GM23338 (cell line): ENCODE results near the gene PTPN6. TPM values are rescaled to one million over a fixed set of nuclear protein-coding genes. Genes with fewer than 3 reads are reported as not detected.

Experiments used
- ATAC-seq: fragments of 200-7000 bp; cut with Tn5 transposase; 3 replicates; pipeline ENCODE4 v1.9.1; 2020
- DNase-seq: peaks from one replicate; pipeline ENCODE4 v3.0.0-alpha.2; 2015; ENCODE audit warnings: low spot score
- H2AFZ ChIP-seq: fragments of 200-600 bp; sonication (generic); 2 replicates; pipeline ENCODE4 v1.8.0; 2016; ENCODE audit warnings: antibody characterized with exemption, mild to moderate bottlenecking, moderate library complexity
- H3F3A ChIP-seq: fragments of 200-600 bp; sonication (generic); replicated peaks from 2 replicates; pipeline ENCODE4 v1.8.0; 2017; ENCODE audit warnings: antibody characterized with exemption, mixed run types, low read depth
- H3K27ac ChIP-seq: fragments of 200-600 bp; sonication (generic); 2 replicates; pipeline ENCODE4 v1.6.1; 2016; ENCODE audit warnings: low read depth
- H3K27me3 ChIP-seq: fragments of 200-600 bp; sonication (generic); 2 replicates; pipeline ENCODE4 v1.8.0; 2016; ENCODE audit warnings: mild to moderate bottlenecking, mixed run types, moderate library complexity; ENCODE audit not compliant: insufficient read depth
- H3K36me3 ChIP-seq: fragments of 200-600 bp; sonication (generic); 2 replicates; pipeline ENCODE4 v1.8.0; 2016; ENCODE audit warnings: mild to moderate bottlenecking; ENCODE audit not compliant: insufficient read depth
- H3K4me1 ChIP-seq: fragments of 200-600 bp; sonication (generic); 2 replicates; pipeline ENCODE4 v1.8.0; 2016; ENCODE audit warnings: mild to moderate bottlenecking, moderate library complexity; ENCODE audit not compliant: insufficient read depth
- H3K4me2 ChIP-seq: fragments of 200-600 bp; sonication (generic); 2 replicates; pipeline ENCODE4 v1.7.1; 2017; ENCODE audit warnings: mixed run types
- H3K4me3 ChIP-seq: fragments of 200-600 bp; sonication (generic); 2 replicates; pipeline ENCODE4 v1.6.1; 2016; ENCODE audit warnings: mixed run types
- H3K79me2 ChIP-seq: fragments of 200-600 bp; sonication (generic); replicated peaks from 2 replicates; pipeline ENCODE4 v1.8.0; 2017; ENCODE audit warnings: mild to moderate bottlenecking; ENCODE audit not compliant: insufficient read depth
- H3K9me2 ChIP-seq: fragments of 200-600 bp; sonication (generic); 2 replicates; pipeline ENCODE4 v1.8.0; 2017; ENCODE audit not compliant: insufficient read depth
- H4K20me1 ChIP-seq: fragments of 200-600 bp; sonication (generic); replicated peaks from 2 replicates; pipeline ENCODE4 v1.8.0; 2017; ENCODE audit warnings: mild to moderate bottlenecking; ENCODE audit not compliant: insufficient read depth
- H3K27ac Mint-ChIP-seq: 2 replicates; pipeline ENCODE4 v1.8.0; 2020; ENCODE audit warnings: inconsistent platforms, mild to moderate bottlenecking, moderate library complexity, mixed read lengths
- H3K27me3 Mint-ChIP-seq: 3 replicates; pipeline ENCODE4 v1.8.0; 2022; ENCODE audit warnings: low read depth, mild to moderate bottlenecking, moderate library complexity, mixed read lengths, inconsistent platforms; ENCODE audit not compliant: insufficient read depth, poor library complexity
- H3K36me3 Mint-ChIP-seq: 3 replicates; pipeline ENCODE4 v1.8.0; 2021; ENCODE audit warnings: low read depth, mild to moderate bottlenecking, inconsistent platforms, moderate library complexity, mixed read lengths
- H3K4me1 Mint-ChIP-seq: 3 replicates; pipeline ENCODE4 v1.8.0; 2020; ENCODE audit warnings: mild to moderate bottlenecking, inconsistent platforms, mixed read lengths
- H3K4me3 Mint-ChIP-seq: 3 replicates; pipeline ENCODE4 v1.8.0; 2021; ENCODE audit warnings: moderate library complexity, mild to moderate bottlenecking, inconsistent platforms, mixed read lengths
- H3K9me3 Mint-ChIP-seq: 3 replicates; pipeline ENCODE4 v1.8.0; 2020; ENCODE audit warnings: moderate library complexity, mild to moderate bottlenecking, inconsistent platforms, mixed read lengths
- ETS1 ChIP-seq: IDR thresholded peaks from 2 replicates; pipeline ENCODE4 v1.6.1; 2016; ENCODE audit warnings: antibody characterized with exemption
- EZH2 ChIP-seq: fragments of 200-600 bp; sonication (generic); IDR thresholded peaks from one replicate; pipeline ENCODE4 v1.8.0; 2017; ENCODE audit warnings: antibody characterized with exemption, mild to moderate bottlenecking, low read depth; ENCODE audit not compliant: unreplicated experiment
- EZH2phosphoT487 ChIP-seq: fragments of 200-600 bp; sonication (generic); IDR thresholded peaks from one replicate; pipeline ENCODE4 v1.8.1; 2018; ENCODE audit warnings: antibody characterized with exemption; ENCODE audit not compliant: unreplicated experiment
- JUNB ChIP-seq: IDR thresholded peaks from one replicate; pipeline ENCODE4 v1.6.1; 2016; ENCODE audit warnings: antibody characterized with exemption; ENCODE audit not compliant: unreplicated experiment
- NANOG ChIP-seq: IDR thresholded peaks from 2 replicates; pipeline ENCODE4 v1.6.1; 2016; ENCODE audit warnings: antibody characterized with exemption, borderline replicate concordance
- POLR2AphosphoS5 ChIP-seq: IDR thresholded peaks from 2 replicates; pipeline ENCODE4 v1.6.1; 2016; ENCODE audit warnings: antibody characterized with exemption, low read depth
- STAT1 ChIP-seq: IDR thresholded peaks from one replicate; pipeline ENCODE4 v1.6.1; 2016; ENCODE audit warnings: antibody characterized with exemption; ENCODE audit not compliant: unreplicated experiment
- ZNF114 ChIP-seq: fragments of 250-450 bp; sonication (Bioruptor Pico); IDR thresholded peaks from 2 replicates; pipeline ENCODE4 v1.5.0; 2020; ENCODE audit warnings: mild to moderate bottlenecking, moderate library complexity
- ZNF331 ChIP-seq: fragments of 250-450 bp; sonication (Bioruptor Pico); IDR thresholded peaks from 2 replicates; pipeline ENCODE4 v1.5.0; 2020; ENCODE audit warnings: low read depth, mild to moderate bottlenecking, moderate library complexity
- ZNF462 ChIP-seq: fragments of 250-450 bp; sonication (Bioruptor Pico); IDR thresholded peaks from 2 replicates; pipeline ENCODE4 v1.5.0; 2020; ENCODE audit warnings: mild to moderate bottlenecking, moderate library complexity
- polyA plus RNA-seq: library from polyadenylated mRNA; unstranded; fragments of >200 nt; fragmentation: Nextera tagmentation; extraction: Ambion mirVana; gene quantifications from 2 replicates; pipeline ENCODE4 v1.2.1, GENCODE V29; 2016
- total RNA-seq: library from RNA; depleted of rRNA; stranded (reverse); fragments of >200 nt; shearing (Covaris generic); gene quantifications from 2 replicates; pipeline ENCODE4 v1.2.3, GENCODE V29; 2014
- TF ChIP-seq, protein P1 (sequence below): IDR thresholded peaks from one replicate; pipeline ENCODE4 v1.6.1; 2018; ENCODE audit warnings: antibody characterized with exemption; ENCODE audit not compliant: unreplicated experiment

PTPN6 gene
- total and polyA plus RNA-seq, 2 experiments from 2014 or later = 25.3 to 35.4 TPM

DNA sequence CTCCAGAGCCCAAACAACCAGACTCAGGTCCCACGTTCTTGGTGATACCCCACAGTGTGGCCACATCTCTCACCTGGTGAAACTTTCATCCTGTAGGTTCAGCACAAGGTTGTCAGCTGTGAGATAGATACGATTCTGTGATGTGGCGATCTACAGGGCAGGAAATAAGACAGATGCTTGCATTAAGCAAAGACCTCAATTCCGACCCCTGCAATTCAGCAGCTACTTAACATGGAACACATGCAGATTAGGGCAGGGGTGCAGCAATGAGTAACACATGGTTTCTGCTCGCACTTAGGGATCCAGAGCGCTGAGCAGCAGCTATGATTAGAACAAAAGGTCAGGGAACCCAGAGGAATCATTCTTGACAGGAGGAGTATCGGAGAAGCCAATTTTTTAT is 15.2 kb downstream of the PTPN6 start (continued):
- TF ChIP-seq, protein P1, sequence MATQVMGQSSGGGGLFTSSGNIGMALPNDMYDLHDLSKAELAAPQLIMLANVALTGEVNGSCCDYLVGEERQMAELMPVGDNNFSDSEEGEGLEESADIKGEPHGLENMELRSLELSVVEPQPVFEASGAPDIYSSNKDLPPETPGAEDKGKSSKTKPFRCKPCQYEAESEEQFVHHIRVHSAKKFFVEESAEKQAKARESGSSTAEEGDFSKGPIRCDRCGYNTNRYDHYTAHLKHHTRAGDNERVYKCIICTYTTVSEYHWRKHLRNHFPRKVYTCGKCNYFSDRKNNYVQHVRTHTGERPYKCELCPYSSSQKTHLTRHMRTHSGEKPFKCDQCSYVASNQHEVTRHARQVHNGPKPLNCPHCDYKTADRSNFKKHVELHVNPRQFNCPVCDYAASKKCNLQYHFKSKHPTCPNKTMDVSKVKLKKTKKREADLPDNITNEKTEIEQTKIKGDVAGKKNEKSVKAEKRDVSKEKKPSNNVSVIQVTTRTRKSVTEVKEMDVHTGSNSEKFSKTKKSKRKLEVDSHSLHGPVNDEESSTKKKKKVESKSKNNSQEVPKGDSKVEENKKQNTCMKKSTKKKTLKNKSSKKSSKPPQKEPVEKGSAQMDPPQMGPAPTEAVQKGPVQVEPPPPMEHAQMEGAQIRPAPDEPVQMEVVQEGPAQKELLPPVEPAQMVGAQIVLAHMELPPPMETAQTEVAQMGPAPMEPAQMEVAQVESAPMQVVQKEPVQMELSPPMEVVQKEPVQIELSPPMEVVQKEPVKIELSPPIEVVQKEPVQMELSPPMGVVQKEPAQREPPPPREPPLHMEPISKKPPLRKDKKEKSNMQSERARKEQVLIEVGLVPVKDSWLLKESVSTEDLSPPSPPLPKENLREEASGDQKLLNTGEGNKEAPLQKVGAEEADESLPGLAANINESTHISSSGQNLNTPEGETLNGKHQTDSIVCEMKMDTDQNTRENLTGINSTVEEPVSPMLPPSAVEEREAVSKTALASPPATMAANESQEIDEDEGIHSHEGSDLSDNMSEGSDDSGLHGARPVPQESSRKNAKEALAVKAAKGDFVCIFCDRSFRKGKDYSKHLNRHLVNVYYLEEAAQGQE = no peak
- TF ChIP-seq EZH2 (no peak), ZNF331 (no peak)

- peaks cover 36% of the 10 kb centered on the region for H3K4me1 ChIP-seq
- peaks cover 31% of the 10 kb centered on the region for H3K36me3 ChIP-seq
- no peak overlapping the region for H3K27ac Mint-ChIP-seq
- peaks cover 67% of the 10 kb centered on the region for H3K79me2 ChIP-seq
- no peaks in the 10 kb centered on the region for H3K27me3 ChIP-seq
- peaks cover 48% of the 10 kb centered on the region for H3K4me1 Mint-ChIP-seq
- H3K4me3 Mint-ChIP-seq = no peak overlapping the region; the same call in 2 of the 3 replicates
- no peaks in the 10 kb centered on the region for H3K9me2 ChIP-seq
- H3K27me3 Mint-ChIP-seq = peaks cover 21% of the 10 kb centered on the region
- H3K27ac ChIP-seq = 0 out of 2 replicates have a peak overlapping the region, but pooled peaks have one; percentile 50
- H3K4me2 ChIP-seq = no peak overlapping the region
- ATAC-seq = no peak
- H3K4me3 ChIP-seq = no peak overlapping the region
- H3K9me3 Mint-ChIP-seq = peaks cover 2% of the 10 kb centered on the region; the same call in 1 of the 3 replicates
- H3K36me3 Mint-ChIP-seq = peaks cover 73% of the 10 kb centered on the region
- DNase-seq = no peak
- H2AFZ ChIP-seq = no peak overlapping the region
- peaks cover 55% of the 10 kb centered on the region for H3F3A ChIP-seq
- peaks cover 7% of the 10 kb centered on the region; the same call in 1 of the 2 replicates for H4K20me1 ChIP-seq
- TF ChIP-seq ZNF331 (no peak), STAT1 (no peak), EZH2 (no peak), EZH2phosphoT487 (no peak), JUNB (no peak), POLR2AphosphoS5 (no peak), ZNF462 (CRISPR knock-in tag) (no peak), ETS1 (no peak), ZNF114 (CRISPR knock-in tag) (no peak), NANOG (no peak)
- TF ChIP-seq, protein P1 = no peak
Observed at GRCh38 chr12:6967651-6968100, 16.5 kb downstream of the PTPN6 start.
